HG03460 (cell line): ENCODE data around the gene DCAF5.
"Not testable (repeated sequence)": the region's sequence is repeated elsewhere in the genome, so short reads cannot be mapped to it uniquely, and the experiment has no call there.

Experiments used
- ATAC-seq: cut with Tn5 transposase; IDR thresholded peaks from one replicate; pipeline ENCODE4 v1.9.1; 2021; ENCODE audit not compliant: unreplicated experiment

Gene DCAF5, protein sequence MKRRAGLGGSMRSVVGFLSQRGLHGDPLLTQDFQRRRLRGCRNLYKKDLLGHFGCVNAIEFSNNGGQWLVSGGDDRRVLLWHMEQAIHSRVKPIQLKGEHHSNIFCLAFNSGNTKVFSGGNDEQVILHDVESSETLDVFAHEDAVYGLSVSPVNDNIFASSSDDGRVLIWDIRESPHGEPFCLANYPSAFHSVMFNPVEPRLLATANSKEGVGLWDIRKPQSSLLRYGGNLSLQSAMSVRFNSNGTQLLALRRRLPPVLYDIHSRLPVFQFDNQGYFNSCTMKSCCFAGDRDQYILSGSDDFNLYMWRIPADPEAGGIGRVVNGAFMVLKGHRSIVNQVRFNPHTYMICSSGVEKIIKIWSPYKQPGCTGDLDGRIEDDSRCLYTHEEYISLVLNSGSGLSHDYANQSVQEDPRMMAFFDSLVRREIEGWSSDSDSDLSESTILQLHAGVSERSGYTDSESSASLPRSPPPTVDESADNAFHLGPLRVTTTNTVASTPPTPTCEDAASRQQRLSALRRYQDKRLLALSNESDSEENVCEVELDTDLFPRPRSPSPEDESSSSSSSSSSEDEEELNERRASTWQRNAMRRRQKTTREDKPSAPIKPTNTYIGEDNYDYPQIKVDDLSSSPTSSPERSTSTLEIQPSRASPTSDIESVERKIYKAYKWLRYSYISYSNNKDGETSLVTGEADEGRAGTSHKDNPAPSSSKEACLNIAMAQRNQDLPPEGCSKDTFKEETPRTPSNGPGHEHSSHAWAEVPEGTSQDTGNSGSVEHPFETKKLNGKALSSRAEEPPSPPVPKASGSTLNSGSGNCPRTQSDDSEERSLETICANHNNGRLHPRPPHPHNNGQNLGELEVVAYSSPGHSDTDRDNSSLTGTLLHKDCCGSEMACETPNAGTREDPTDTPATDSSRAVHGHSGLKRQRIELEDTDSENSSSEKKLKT

DNA sequence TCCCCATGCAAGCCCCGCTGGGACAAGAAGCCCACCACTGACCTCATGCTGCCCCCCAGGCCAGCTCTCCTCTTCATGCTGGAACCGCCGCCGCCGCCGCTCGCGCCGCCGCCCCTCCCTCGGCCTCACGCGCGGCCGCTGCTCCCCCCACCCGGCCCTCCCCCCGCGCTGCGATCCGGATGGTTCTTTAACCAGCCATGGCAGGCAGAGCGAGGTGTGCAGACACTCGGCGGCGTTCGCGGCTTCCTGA, at the start of gene DCAF5:
Gene DCAF5 (minus strand): TSS at position 218 of the 250 bp plus-strand sequence. CDS start 141 bp downstream, at position 77.
- no peak for ATAC-seq

DNA sequence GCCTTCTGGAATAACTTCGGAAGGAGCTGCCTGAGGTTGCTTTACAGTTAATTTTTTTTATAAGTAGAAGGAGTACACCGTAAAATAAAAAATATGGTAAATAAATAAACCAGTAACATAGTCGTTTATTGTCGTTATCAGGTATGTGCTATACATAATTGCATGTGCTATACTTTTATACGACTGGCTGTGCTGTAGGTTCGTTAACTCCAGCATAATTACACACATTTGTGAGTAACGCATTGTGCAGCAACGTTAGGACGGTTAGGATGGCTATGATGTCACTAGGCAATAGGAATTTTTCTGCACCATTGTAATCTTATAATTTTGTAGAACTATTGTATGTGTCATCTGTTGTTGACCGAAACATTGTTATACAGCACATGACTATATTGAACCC, 46.9 kb upstream of the DCAF5 start:
- ATAC-seq, result no peak

DNA sequence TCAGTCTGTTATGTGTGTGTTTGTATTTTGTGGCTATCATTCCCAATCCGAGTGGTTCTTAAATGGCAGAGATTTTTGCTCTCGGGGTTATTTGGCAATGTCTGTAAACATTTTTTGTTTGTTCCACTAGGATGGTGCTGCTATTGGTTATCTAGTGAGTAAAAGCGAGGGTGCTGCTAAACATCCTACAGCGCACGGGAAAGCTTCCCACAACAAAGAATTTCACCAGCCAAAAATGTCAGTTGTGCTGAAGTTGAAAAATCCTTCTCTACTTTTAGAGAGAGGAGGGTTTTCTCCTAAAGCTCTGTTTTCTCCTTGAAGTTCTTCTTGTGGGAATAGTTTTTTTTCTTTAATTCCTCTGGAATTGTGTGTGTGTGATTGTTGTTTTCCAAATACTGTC, 40.8 kb upstream of the DCAF5 start:
- ATAC-seq, result no peak

DNA sequence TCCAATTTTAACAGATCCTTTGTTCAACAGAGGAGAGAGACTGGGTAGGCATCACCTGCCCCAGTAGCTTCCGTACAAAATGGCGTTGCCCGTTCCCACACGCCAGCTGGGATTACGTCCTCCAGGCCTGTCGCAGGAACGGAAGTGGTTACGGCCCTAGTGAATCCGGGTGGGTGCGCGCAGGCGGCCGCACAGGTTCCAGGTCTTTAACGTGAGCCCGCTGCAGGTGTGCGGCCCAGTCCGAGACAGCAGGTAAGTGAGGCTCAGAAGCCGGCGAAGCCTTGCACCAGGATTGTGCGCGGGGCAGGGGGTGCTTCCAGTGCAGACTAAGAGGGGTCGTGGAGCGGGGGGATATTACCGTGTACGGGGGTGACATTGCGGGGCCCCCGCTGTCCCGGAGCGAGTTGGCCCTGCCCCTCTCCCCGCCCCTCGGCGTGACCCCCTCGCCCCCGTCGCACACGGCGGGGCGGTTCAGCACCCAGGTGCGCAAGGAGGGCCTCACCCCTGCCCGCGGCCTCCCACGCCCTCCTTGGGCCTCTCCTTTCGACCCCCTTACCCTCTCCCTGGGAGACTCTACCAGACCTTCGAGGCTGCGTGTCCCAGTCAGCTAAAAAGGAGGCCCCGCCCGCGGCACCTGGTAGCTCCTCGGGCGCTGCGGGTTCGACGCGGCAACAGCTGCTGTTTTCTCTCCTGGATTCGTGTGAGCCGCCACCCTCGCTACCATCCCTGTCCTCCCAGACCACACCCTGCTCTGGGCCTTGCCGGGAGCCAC, 38.6 kb upstream of the DCAF5 start, which contains the start of gene EXD2:
Gene EXD2 (plus strand): TSS at position 159 of the 772 bp plus-strand sequence. CDS start 17,973 bp downstream, outside the sequence.
- ATAC-seq, result peak; percentile 88

DNA sequence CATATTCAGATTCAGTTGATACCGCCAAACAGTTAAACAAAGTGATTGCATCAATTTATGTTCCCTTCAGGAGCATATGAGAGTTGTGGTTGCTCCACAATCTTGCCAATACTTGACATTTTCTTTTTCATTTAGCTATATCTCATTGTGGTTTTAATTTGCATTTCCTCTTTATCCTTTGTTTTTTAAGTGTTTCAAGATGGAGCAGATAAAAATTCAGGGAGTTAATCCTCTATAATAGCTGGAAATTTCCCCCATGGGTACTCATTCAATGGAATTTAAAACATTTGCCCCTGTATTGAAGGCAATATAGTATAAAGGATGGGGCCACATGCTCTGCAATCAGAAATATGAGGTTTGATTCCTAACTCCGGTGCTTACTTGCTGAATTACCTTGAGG, 37.3 kb upstream of the DCAF5 start:
- no peak for ATAC-seq

DNA sequence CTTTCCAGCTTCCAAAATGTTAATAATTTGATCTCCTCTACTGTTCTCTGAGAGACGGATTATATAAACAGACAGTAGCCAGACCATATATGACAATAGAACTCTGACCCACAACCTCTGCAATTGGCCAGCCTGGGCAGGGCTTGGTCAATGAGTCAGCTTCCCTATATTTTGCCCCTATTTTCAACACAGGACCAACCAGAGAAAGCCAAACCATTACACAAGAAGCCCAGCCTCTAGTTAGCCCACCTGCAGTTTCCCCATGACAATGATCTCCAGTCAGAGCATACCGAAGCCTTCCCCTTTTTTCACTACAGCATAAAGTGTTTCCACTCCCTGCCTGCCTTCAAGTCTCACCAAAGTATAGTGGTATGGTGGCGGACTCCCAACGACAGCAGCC, 30.8 kb upstream of the DCAF5 start:
- ATAC-seq, result no peak

DNA sequence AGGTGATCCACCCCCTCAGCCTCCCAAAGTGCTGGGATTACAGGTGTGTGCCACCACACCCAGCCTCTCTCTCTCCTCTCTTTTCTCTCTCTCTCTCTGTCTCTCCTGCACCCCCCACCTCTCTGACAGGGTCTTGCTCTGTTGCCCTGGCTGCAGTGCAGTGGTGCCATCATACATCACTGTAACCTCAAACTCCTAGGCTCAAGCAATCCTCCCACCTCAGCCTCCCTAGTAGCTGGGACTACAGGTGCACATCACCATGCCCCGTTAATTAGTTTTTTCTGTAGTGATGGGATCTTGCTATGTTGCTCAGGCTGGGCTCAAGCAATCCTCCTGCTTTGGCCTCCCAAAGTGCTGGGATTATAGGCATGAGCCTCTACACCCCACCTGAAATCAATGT, 29.7 kb upstream of the DCAF5 start:
- not testable (repeated sequence) for ATAC-seq

DNA sequence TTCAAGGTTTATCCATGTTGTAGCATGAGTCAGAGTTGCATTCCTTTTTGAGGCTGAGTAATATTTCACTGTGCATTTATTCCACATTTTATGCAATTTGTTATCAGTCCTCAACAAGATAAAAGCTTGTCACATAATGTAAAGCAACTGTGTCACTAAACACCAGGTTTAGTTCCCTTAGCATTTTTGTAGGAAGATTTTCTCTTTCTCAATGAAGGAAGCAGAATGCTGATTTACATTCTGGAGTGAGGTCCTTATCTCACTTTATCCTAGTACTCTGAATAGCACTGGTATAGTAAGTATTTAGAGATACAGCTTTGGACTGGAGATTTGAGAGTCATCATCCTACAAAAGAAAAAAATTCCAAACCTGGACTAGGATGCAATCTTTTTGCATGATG, 28.6 kb upstream of the DCAF5 start:
- no peak for ATAC-seq

DNA sequence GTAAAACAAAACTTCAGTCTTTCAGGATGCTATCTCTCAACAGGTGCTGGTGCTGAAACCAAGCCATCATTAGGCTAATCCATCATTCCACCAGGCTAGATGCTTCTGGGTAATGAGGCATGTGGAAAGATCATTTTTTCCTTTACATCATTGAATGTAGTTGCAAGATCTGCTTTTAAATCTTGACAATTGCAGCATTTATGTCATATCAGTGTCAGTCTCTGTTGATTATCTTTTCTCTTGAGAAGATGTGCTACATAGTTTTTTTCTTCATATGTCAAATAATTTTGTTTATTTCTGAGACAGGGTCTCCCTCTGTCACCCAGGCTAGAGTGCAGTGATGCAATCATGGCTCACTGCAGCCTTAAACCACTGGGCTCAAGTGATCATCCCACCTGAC, 22.2 kb upstream of the DCAF5 start:
- ATAC-seq, result no peak

DNA sequence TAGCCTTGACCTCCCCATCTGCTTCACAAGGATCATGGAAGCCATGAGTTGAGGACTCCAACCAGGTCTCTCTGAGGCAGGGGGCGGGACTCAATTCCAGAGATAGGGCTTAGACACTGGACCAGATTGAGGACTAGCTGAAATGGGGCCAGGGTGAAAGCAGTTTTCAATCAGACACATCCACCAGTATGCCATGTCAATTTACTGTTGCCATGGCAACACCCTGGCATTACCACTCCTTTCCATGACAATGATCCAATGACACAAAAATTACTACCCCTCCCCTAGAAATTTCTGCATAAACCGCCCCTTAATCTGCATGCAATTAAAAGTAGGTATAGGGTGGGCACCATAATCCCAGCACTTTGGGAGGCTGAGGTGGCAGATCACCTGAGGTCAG, 18.6 kb upstream of the DCAF5 start:
- no peak for ATAC-seq

DNA sequence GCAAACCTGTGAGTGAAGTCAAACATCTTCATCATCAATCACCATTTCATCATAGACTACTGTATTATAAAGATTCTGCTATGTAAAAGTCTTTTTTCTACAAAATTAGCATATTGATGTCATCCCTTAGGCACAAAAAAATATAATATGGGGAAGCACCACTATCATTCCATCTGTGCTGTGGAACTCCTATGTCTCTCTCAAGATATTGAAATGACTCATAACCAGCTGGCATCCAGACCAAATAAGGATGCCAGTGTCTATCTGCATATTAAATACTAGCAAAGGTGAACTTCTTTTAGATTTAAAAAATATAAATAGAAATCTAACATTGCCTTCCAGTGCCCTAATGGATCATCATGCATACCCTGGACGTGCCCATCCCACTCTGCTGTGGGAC, 17.9 kb upstream of the DCAF5 start:
- ATAC-seq, result no peak

DNA sequence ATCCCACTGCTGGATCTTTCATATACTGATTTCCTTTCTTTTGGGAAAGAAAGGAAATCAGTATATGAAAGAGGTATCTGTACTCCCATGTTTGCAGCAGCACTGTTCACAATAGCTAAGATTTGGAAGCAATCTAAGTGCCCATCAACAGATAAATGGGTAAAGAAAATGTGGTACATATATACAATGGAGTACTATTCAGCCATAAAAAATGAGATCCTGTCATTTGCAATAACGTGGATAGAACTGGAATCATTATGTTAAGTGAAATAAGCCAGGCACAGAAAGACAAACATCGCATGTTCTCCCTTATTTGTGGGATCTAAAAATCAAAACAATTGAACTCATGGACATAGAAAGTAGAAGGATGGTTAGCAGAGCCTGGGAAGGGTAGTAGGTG, 12.9 kb upstream of the DCAF5 start:
- ATAC-seq, result not testable (repeated sequence)

DNA sequence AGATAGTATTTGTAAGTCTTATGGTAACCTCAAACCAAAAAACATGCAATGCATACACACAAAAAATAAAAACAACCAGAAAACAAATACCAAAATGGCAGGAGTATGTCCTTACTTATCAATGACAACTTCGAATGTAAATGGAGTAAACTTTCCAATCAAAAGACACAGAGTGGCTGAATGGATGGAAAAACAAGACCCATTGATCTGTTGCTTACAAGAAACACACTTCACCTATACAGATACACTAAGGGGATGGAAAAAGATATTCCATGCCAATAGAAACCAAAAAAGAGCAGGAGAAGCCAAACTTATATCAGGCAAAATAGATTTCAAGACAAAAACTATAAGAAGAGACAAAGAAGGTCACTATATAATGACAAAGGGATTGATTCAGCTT, 8.7 kb upstream of the DCAF5 start:
- no peak for ATAC-seq

DNA sequence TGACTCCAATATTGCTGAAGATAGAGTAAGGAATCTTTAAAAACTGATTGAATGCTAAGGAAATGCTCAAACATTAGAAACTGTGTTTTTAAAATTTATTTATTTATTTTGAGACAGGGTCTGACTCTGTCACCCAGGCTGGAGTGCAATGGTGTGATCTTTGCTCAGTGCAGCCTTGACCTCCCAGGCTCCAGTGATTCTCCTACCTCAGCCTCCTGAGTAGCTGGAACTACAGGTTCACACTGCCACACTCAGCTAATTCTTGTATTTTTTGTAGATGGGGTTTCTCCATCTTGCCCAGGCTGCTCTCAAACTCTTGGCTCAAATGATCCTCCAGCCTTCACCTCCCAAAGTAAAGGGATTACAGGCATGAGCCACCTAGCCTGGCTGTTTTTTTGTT, 3.3 kb upstream of the DCAF5 start:
- no peak for ATAC-seq

DNA sequence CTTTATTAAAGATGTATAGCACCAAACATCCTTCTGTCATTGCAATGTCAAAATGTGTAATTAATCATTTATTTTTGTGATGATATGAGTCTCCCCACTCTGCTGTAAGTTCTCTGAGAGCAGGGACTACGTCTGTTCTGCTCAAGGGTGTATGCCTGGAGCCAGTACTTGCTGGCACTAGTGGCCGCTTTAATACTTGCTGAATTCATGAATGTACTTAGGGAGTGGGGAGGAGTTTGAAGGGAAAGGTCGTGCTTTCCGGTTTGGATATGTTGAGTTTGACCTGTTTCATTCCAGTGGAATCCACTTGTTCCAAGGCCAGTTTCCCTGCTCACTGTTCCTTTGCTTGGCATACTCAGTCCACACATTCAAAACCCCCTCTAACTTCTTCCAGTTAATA, 1.9 kb upstream of the DCAF5 start:
- ATAC-seq, result no peak

DNA sequence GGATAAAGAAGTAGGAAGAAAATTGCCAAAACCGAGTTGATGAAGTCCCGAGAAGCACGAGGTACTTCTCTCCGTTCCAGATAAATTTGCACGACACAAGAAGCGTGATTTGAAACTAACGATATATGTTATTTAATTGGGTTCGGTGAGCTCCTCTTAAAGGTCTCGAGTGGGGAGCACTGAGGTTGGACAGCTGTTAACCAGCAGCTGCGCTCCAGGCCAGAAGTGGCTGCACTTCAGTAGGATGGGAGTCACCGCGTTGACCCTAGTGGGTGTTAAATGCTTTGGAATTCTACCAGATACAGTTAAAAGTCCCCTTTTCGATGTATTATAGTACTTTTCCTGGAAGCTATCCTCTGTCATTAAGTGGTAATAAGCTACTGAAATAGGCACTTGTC, 953 bp upstream of the DCAF5 start:
- no peak for ATAC-seq

DNA sequence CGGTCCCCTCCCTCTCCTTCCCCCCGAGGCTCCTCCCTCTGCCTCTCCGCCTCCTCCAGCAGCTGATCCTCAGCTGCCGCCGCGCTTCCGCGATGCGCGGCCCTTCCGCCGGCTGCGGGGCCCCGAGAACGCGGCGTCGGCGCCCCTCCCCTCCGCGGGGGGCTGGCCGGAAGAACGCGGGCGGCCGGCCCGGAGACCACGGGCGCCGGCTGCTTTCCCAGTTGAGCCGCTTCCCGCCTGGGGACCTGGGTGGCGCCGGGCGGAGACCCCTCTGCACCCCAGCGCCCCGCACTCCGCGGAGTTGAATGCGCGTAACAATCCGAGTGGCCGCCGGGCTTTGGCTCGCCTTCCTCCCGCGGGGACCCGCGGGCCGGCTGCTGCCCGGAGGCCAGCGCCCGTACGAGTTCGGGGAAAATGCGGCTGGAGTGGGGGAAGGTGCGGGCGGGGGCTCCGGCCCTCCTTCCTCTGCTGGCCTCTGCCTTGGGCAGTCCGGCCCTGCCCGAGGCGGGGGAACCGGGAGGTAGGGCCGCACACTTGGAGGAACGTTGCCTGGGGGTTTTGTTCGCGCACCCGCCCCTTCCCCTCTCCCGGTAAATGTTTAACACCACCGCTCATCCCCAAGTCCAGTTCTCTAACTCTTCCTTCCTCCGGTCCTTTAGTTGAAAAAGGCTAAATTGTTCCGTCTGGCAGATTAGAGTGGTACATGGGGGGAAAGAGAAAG, 393 bp upstream of the DCAF5 start:
- peak; percentile 88 for ATAC-seq

DNA sequence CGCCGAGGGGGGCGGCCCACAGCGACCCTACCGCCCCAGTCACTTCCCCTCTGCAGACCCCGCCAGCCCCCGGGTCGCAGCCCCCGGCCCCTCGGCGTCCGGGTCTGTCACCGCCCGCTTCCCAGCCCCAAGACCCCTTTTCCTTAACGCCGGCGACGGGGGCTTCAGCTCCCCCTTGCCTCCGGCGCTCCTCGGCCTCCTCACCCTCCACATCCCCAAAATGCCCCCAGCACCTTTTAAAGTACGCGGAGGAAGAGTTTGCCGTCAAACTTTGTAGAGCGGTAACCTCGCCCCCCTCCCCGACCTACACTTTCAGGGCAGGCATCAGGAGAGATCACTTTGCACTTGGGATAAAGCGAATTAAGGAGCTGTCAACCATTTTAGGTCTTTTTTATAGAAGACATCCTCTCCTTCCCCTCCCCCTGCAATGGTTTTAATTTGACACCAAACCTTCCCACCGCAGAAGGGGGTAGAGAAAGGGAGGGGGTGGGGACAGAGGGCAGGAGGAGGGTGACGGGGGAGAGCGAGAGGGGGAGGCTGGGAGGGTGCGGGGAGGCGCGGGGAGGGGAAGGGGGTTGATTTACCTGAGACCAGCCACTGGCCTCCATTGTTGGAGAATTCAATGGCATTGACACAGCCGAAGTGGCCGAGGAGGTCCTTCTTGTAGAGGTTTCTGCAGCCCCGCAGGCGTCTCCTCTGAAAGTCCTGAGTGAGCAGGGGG, 578 bp downstream of the DCAF5 start:
- ATAC-seq, result peak; percentile 1

DNA sequence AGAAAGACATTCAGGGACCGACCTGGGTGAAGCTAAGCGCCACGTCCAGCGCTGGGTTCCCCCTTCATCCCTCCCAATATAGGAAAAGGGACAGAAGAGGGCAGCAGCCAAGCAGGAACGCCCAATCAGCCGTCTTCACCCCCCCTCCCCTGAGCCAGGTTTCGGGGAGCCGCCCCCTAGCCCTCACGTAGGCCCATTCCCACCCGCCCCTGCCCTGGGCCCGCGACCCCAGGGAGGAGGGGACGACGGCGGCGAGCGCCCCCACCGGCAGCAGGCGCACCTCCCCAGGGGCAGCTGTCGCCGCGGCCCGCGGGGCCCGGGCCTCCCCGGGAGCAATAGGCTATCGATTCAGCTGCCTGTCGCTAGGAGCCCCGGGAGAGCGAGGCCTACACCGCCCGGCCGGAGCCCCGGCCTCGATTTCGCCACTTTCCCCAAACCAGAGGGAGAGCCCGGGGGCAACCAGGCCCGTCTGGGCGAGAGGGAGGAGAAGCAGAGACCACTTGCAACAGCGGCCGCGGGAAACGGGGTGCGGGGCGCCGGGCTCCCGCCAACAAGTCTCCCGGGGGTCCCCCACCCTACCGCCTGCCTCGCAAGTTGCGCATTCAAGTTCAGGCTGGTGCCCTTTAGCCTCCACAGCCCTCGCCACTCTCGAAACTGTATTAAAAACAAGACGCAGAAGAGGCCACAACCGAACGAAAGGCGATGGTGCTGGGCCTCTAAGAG, 1.3 kb downstream of the DCAF5 start:
- peak; percentile 34 for ATAC-seq
